ENCODE results near the gene OSBPL3.
"Not testable (repeated sequence)": the region's sequence is repeated elsewhere in the genome, so short reads cannot be mapped to it uniquely, and the experiment has no call there.

The OSBPL3 gene

GRCh38 chr7:24824896-24825295, 155.1 kb downstream of the OSBPL3 start:
- no peak for DNase-seq

GRCh38 chr7:24824400-24824799, 155.6 kb downstream of the OSBPL3 start:
- DNase-seq = no peak

- DNase-seq = no peak
These were observed 158.3 kb downstream of the OSBPL3 start for GRCh38 chr7:24821754-24822054.

- peak; percentile 74 for DNase-seq
These were observed 158.8 kb downstream of the OSBPL3 start for GRCh38 chr7:24821045-24821753.

GRCh38 chr7:24820730-24821044, 159.3 kb downstream of the OSBPL3 start:
- no peak for DNase-seq

GRCh38 chr7:24819916-24820689, 159.9 kb downstream of the OSBPL3 start:
- peak; percentile 68 for DNase-seq

GRCh38 chr7:24817339-24817738, 162.6 kb downstream of the OSBPL3 start:
- DNase-seq = no peak

- no peak for DNase-seq
These were observed 163.1 kb downstream of the OSBPL3 start for GRCh38 chr7:24816868-24817267.

- DNase-seq = peak; percentile 45
These were observed 167.6 kb downstream of the OSBPL3 start for GRCh38 chr7:24812305-24812945.

- DNase-seq = no peak
These were observed 171.5 kb downstream of the OSBPL3 start for GRCh38 chr7:24808518-24808917.

- no peak for DNase-seq
These were observed 177.7 kb downstream of the OSBPL3 start for GRCh38 chr7:24802300-24802699.

- DNase-seq = no peak
These were observed 178.1 kb downstream of the OSBPL3 start for GRCh38 chr7:24801883-24802282.

- DNase-seq = no peak
These were observed 179.3 kb downstream of the OSBPL3 start for GRCh38 chr7:24800667-24801066.

GRCh38 chr7:24800073-24800472, 179.9 kb downstream of the OSBPL3 start:
- no peak for DNase-seq

- no peak for DNase-seq
These were observed 180.5 kb downstream of the OSBPL3 start for GRCh38 chr7:24799506-24799905.

GRCh38 chr7:24798261-24798660, 181.7 kb downstream of the OSBPL3 start:
- no peak for DNase-seq

GRCh38 chr7:24797270-24797669, 182.7 kb downstream of the OSBPL3 start:
- DNase-seq = no peak

GRCh38 chr7:24795407-24795767, 184.6 kb downstream of the OSBPL3 start:
- no peak for DNase-seq

GRCh38 chr7:24794751-24795406, 185.1 kb downstream of the OSBPL3 start:
- not testable (repeated sequence) for DNase-seq

GRCh38 chr7:24793982-24794648, 185.9 kb downstream of the OSBPL3 start:
- no peak for DNase-seq

- DNase-seq = no peak
These were observed 190.9 kb downstream of the OSBPL3 start for GRCh38 chr7:24788961-24789576.

GRCh38 chr7:24788075-24788474, 191.9 kb downstream of the OSBPL3 start:
- no peak for DNase-seq

- no peak for DNase-seq
These were observed 193.0 kb downstream of the OSBPL3 start for GRCh38 chr7:24786941-24787340.

Measured in effector CD4-positive, alpha-beta T cell (primary cell).